HepG2 (cell line): ENCODE measurements around the gene PHF3.

Experiments
- ERF ChIP-seq: IDR thresholded peaks from 2 replicates; pipeline ENCODE4 v1.6.1; 2018; ENCODE audit warnings: missing biosample characterization, missing genetic modification reagents
- FIP1L1 ChIP-seq: fragments of 200-400 bp; formaldehyde crosslinking; IDR thresholded peaks from 2 replicates; pipeline ENCODE4 v1.6.1; 2018; ENCODE audit warnings: low read depth, mild to moderate bottlenecking, low read length, moderate library complexity, borderline replicate concordance; ENCODE audit not compliant: insufficient read depth
- FOSL1 ChIP-seq: sonication (generic); formaldehyde crosslinking; IDR thresholded peaks from 2 replicates; pipeline ENCODE4 v1.9.0; 2021; ENCODE audit warnings: missing genetic modification reagents, borderline replicate concordance
- HNF4G ChIP-seq, 2 experiments: sonication (generic) in 1 of 2; formaldehyde crosslinking in 1 of 2; IDR thresholded peaks; 2 replicates each; pipeline versions ENCODE4 v1.4.0 to v1.6.1; 2011 to 2020; ENCODE audit warnings: borderline replicate concordance in 2 of 2, low read depth in 2 of 2, mild to moderate bottlenecking in 2 of 2, low read length in 1 of 2, missing genetic modification reagents in 1 of 2, moderate library complexity in 1 of 2
- PITX1 ChIP-seq: sonication (generic); formaldehyde crosslinking; IDR thresholded peaks from 2 replicates; pipeline ENCODE4 v1.5.1; 2020; ENCODE audit warnings: mild to moderate bottlenecking, missing genetic modification reagents
- TSC22D2 ChIP-seq: sonication (generic); formaldehyde crosslinking; IDR thresholded peaks from 2 replicates; pipeline ENCODE4 v1.5.1; 2020; ENCODE audit warnings: missing genetic modification reagents, mild to moderate bottlenecking, borderline replicate concordance
- ZNF776 ChIP-seq: sonication (generic); formaldehyde crosslinking; IDR thresholded peaks from 2 replicates; pipeline ENCODE4 v1.4.0; 2020; ENCODE audit warnings: mild to moderate bottlenecking, missing genetic modification reagents
- TF ChIP-seq, protein P1 (sequence below), 2 experiments: fragments of 450-650 bp in 1 of 2; sonication (generic) in 1 of 2; formaldehyde crosslinking in 1 of 2; IDR thresholded peaks; 2 replicates each; pipeline versions ENCODE4 v1.6.1 to v1.8.0; 2016 to 2022; ENCODE audit warnings: antibody characterized with exemption in 1 of 2, mild to moderate bottlenecking in 1 of 2, missing genetic modification reagents in 1 of 2
- TF ChIP-seq, protein P2 (sequence below), 2 experiments: sonication (generic) in 1 of 2; formaldehyde crosslinking in 1 of 2; IDR thresholded peaks; 2 replicates each; pipeline versions ENCODE4 v1.6.1 to v1.9.0; 2014 to 2022; ENCODE audit warnings: antibody characterized with exemption in 1 of 2, borderline replicate concordance in 1 of 2, inconsistent platforms in 1 of 2, low read depth in 1 of 2, missing genetic modification reagents in 1 of 2
- TF ChIP-seq, protein P3 (sequence below), 2 experiments: IDR thresholded peaks; 2 replicates each; pipeline ENCODE4 v1.6.1; 2011 to 2012; ENCODE audit warnings: low read length in 2 of 2, borderline replicate concordance in 1 of 2, low read depth in 1 of 2, mild to moderate bottlenecking in 1 of 2, moderate library complexity in 1 of 2
- TF ChIP-seq, protein P4 (sequence below): sonication (generic); formaldehyde crosslinking; IDR thresholded peaks from 2 replicates; pipeline ENCODE4 v1.5.0; 2020; ENCODE audit warnings: mild to moderate bottlenecking, missing genetic modification reagents, moderate library complexity
- TF ChIP-seq, protein P5 (sequence below): IDR thresholded peaks from 2 replicates; pipeline ENCODE4 v1.6.1; 2012; ENCODE audit warnings: inconsistent platforms

DNA sequence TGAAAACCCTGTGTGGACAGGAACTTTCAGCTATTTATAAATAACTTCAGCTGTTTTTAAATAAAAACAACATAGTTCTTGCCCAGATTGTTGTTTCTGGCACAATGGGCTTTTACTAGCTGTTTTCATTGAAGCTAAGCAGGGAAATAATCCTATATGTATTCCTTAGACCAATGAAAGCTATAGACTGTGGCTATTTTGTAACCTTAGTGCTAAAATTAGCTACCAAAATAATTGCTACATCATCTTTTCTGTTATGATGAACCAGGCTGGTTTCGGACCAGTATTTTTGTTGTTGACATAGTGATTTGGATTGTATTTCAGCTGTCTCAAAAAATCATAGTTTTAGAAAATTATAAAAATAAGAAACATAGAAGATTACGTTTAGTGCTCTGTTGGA is 13.7 kb downstream of the PHF3 start:
- TF ChIP-seq, protein P1, sequence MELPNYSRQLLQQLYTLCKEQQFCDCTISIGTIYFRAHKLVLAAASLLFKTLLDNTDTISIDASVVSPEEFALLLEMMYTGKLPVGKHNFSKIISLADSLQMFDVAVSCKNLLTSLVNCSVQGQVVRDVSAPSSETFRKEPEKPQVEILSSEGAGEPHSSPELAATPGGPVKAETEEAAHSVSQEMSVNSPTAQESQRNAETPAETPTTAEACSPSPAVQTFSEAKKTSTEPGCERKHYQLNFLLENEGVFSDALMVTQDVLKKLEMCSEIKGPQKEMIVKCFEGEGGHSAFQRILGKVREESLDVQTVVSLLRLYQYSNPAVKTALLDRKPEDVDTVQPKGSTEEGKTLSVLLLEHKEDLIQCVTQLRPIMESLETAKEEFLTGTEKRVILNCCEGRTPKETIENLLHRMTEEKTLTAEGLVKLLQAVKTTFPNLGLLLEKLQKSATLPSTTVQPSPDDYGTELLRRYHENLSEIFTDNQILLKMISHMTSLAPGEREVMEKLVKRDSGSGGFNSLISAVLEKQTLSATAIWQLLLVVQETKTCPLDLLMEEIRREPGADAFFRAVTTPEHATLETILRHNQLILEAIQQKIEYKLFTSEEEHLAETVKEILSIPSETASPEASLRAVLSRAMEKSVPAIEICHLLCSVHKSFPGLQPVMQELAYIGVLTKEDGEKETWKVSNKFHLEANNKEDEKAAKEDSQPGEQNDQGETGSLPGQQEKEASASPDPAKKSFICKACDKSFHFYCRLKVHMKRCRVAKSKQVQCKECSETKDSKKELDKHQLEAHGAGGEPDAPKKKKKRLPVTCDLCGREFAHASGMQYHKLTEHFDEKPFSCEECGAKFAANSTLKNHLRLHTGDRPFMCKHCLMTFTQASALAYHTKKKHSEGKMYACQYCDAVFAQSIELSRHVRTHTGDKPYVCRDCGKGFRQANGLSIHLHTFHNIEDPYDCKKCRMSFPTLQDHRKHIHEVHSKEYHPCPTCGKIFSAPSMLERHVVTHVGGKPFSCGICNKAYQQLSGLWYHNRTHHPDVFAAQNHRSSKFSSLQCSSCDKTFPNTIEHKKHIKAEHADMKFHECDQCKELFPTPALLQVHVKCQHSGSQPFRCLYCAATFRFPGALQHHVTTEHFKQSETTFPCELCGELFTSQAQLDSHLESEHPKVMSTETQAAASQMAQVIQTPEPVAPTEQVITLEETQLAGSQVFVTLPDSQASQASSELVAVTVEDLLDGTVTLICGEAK (IDR thresholded peaks at IDR 0.05): no peak
- TF ChIP-seq, protein P1 (CRISPR knock-in tag; IDR thresholded peaks at IDR 0.05): no peak
- no peak for TF ChIP-seq HNF4G (IDR thresholded peaks at IDR 0.05; ENCODE audit: borderline replicate concordance, low read depth, low read length)
- no peak for TF ChIP-seq HNF4G (CRISPR knock-in tag; IDR thresholded peaks at IDR 0.05; ENCODE audit: borderline replicate concordance, low read depth)
- TF ChIP-seq, protein P2, sequence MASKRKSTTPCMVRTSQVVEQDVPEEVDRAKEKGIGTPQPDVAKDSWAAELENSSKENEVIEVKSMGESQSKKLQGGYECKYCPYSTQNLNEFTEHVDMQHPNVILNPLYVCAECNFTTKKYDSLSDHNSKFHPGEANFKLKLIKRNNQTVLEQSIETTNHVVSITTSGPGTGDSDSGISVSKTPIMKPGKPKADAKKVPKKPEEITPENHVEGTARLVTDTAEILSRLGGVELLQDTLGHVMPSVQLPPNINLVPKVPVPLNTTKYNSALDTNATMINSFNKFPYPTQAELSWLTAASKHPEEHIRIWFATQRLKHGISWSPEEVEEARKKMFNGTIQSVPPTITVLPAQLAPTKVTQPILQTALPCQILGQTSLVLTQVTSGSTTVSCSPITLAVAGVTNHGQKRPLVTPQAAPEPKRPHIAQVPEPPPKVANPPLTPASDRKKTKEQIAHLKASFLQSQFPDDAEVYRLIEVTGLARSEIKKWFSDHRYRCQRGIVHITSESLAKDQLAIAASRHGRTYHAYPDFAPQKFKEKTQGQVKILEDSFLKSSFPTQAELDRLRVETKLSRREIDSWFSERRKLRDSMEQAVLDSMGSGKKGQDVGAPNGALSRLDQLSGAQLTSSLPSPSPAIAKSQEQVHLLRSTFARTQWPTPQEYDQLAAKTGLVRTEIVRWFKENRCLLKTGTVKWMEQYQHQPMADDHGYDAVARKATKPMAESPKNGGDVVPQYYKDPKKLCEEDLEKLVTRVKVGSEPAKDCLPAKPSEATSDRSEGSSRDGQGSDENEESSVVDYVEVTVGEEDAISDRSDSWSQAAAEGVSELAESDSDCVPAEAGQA (IDR thresholded peaks at IDR 0.05; ENCODE audit: low read depth): no peak
- TF ChIP-seq, protein P2 (CRISPR knock-in tag; IDR thresholded peaks at IDR 0.05; ENCODE audit: borderline replicate concordance): no peak
- TF ChIP-seq ERF (CRISPR knock-in tag): no peak
- TF ChIP-seq, protein P3, sequence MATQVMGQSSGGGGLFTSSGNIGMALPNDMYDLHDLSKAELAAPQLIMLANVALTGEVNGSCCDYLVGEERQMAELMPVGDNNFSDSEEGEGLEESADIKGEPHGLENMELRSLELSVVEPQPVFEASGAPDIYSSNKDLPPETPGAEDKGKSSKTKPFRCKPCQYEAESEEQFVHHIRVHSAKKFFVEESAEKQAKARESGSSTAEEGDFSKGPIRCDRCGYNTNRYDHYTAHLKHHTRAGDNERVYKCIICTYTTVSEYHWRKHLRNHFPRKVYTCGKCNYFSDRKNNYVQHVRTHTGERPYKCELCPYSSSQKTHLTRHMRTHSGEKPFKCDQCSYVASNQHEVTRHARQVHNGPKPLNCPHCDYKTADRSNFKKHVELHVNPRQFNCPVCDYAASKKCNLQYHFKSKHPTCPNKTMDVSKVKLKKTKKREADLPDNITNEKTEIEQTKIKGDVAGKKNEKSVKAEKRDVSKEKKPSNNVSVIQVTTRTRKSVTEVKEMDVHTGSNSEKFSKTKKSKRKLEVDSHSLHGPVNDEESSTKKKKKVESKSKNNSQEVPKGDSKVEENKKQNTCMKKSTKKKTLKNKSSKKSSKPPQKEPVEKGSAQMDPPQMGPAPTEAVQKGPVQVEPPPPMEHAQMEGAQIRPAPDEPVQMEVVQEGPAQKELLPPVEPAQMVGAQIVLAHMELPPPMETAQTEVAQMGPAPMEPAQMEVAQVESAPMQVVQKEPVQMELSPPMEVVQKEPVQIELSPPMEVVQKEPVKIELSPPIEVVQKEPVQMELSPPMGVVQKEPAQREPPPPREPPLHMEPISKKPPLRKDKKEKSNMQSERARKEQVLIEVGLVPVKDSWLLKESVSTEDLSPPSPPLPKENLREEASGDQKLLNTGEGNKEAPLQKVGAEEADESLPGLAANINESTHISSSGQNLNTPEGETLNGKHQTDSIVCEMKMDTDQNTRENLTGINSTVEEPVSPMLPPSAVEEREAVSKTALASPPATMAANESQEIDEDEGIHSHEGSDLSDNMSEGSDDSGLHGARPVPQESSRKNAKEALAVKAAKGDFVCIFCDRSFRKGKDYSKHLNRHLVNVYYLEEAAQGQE (IDR thresholded peaks at IDR 0.05; ENCODE audit: borderline replicate concordance in 1 of 2, low read depth in 1 of 2, low read length in 2 of 2): no peak
- TF ChIP-seq ZNF776 (CRISPR knock-in tag): no peak
- TF ChIP-seq, protein P4, sequence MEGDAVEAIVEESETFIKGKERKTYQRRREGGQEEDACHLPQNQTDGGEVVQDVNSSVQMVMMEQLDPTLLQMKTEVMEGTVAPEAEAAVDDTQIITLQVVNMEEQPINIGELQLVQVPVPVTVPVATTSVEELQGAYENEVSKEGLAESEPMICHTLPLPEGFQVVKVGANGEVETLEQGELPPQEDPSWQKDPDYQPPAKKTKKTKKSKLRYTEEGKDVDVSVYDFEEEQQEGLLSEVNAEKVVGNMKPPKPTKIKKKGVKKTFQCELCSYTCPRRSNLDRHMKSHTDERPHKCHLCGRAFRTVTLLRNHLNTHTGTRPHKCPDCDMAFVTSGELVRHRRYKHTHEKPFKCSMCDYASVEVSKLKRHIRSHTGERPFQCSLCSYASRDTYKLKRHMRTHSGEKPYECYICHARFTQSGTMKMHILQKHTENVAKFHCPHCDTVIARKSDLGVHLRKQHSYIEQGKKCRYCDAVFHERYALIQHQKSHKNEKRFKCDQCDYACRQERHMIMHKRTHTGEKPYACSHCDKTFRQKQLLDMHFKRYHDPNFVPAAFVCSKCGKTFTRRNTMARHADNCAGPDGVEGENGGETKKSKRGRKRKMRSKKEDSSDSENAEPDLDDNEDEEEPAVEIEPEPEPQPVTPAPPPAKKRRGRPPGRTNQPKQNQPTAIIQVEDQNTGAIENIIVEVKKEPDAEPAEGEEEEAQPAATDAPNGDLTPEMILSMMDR (CRISPR knock-in tag): no peak
- no peak for TF ChIP-seq PITX1 (CRISPR knock-in tag)
- TF ChIP-seq TSC22D2: no peak
- TF ChIP-seq, protein P5, sequence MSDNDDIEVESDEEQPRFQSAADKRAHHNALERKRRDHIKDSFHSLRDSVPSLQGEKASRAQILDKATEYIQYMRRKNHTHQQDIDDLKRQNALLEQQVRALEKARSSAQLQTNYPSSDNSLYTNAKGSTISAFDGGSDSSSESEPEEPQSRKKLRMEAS: no peak
- no peak for TF ChIP-seq FIP1L1
- TF ChIP-seq FOSL1 (CRISPR knock-in tag): no peak
